ENCODE results near the gene SPRYD4. TPM values are rescaled to one million over a fixed set of nuclear protein-coding genes. Genes with fewer than 3 reads are reported as not detected.

The SPRYD4 gene
- total and polyA plus RNA-seq, 2 donors (not counting 1 experiment from before 2014, with no cell fraction given): 3.7 to 7.4 TPM

DNA sequence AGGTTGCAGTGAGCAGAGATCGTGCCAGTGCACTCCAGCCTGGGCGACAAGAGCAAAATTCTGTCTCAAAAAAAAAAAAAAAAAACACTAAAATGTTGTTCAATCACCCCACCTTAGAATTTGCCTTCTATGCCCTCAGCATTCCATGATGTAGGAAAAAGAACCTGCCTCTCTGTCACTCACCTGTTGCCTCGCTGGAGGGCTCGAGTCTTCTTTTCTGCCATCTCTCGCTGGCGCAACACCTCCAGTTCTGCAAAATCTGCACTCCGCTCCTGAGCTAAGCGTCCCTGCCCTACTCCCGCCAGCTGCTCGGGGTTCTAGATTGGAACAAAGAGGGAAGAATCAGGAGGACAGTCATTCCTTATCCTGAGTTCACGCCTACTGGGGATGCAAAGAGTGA is 37.1 kb upstream of the SPRYD4 start:
- Histone ChIP-seq H3K4me1 (ENCODE audit: control insufficient read depth in 2 of 2, insufficient read depth in 2 of 2, low read length in 2 of 2) (no peaks in the 10 kb centered on the region), H3K27ac (ENCODE audit: low read length in 2 of 2) (no peak overlapping the region), H2AFZ (ENCODE audit: insufficient read depth, low read depth, low read length, poor library complexity, severe bottlenecking) (no peak overlapping the region), H3K36me3 (replicated peaks in 1 of 2; ENCODE audit: control extremely low read depth in 1 of 2, control insufficient read depth in 1 of 2, extremely low read depth in 1 of 2, insufficient read depth in 2 of 2, low read length in 1 of 2) (peaks cover 3 to 50% of the 10 kb centered on the region in 2 experiments), H3K4me3 (ENCODE audit: control extremely low read depth in 1 of 5, extremely low read depth in 1 of 5, insufficient read depth in 1 of 5, low read depth in 2 of 5, low read length in 4 of 5) (no peak overlapping the region), H3K27me3 (replicated peaks in 1 of 4; ENCODE audit: control extremely low read depth in 1 of 4, control insufficient read depth in 3 of 4, insufficient read depth in 4 of 4, low read length in 3 of 4) (no peaks in the 10 kb centered on the region), H3K9me3 (ENCODE audit: control extremely low read depth in 1 of 3, control insufficient read depth in 2 of 3, insufficient read depth in 1 of 3, low read length in 2 of 3) (no peaks in the 10 kb centered on the region), H3K9ac (ENCODE audit: low read length) (no peak overlapping the region), H3K4me2 (replicated peaks; ENCODE audit: low read depth, low read length, poor library complexity, severe bottlenecking) (no peak overlapping the region), H4K20me1 (ENCODE audit: control insufficient read depth, insufficient read depth, low read length, poor library complexity, severe bottlenecking) (no peaks in the 10 kb centered on the region), H3K79me2 (ENCODE audit: control insufficient read depth, insufficient read depth, low read length) (peaks cover 10% of the 10 kb centered on the region)
- WGBS (ENCODE audit: insufficient coverage): 98% methylated on average over 8 of the region's 11 CpGs
- Mint-ChIP-seq H3K9me3 (ENCODE audit: insufficient read depth) (no peaks in the 10 kb centered on the region), H3K4me1 (no peaks in the 10 kb centered on the region), H3K27ac (no peak overlapping the region), H3K27me3 (no peaks in the 10 kb centered on the region), H3K4me3 (no peak overlapping the region)
- DNase-seq (no peak), ATAC-seq (ENCODE audit: low read depth) (no peak)
- no peak for TF ChIP-seq CTCF (IDR thresholded peaks at IDR 0.05)
- no peak for TF ChIP-seq EZH2 (IDR thresholded peaks at IDR 0.05; ENCODE audit: borderline replicate concordance, insufficient read depth, low read depth, low read length, poor library complexity, severe bottlenecking)
- intact Hi-C loops (cut with micrococcal nuclease): no loop called here
- POLR2A ChIA-PET: no interaction called here
- CTCF ChIA-PET: no interaction called here

DNA sequence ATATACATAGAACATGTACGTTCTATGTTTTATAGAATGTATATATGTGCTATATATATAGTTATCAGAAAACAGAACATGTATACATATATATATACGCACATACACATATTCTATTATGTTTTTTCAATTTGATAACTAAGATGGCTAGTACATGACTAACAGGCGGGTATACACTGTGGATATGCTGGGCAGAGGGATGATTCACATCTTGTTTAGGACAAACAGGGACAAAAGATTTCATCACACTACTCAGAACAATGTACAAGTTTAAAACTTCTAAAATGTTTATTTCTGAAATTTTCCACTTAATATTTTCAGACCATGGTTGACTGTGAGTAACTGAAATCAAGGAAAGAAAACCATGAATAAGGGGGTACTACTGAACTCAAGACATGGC is 36.5 kb upstream of the SPRYD4 start:
- peaks cover 3 to 50% of the 10 kb centered on the region in 2 experiments for H3K36me3 ChIP-seq (replicated peaks in 1 of 2; ENCODE audit: control extremely low read depth in 1 of 2, control insufficient read depth in 1 of 2, extremely low read depth in 1 of 2, insufficient read depth in 2 of 2, low read length in 1 of 2)
- ChIA-PET POLR2A (no interaction called here), CTCF (no interaction called here)
- Mint-ChIP-seq H3K4me3 (no peak overlapping the region), H3K27ac (no peak overlapping the region), H3K4me1 (no peaks in the 10 kb centered on the region), H3K9me3 (ENCODE audit: insufficient read depth) (no peaks in the 10 kb centered on the region), H3K27me3 (no peaks in the 10 kb centered on the region)
- no peak overlapping the region for H3K9ac ChIP-seq (ENCODE audit: low read length)
- no peaks in the 10 kb centered on the region for H3K4me1 ChIP-seq (ENCODE audit: control insufficient read depth in 2 of 2, insufficient read depth in 2 of 2, low read length in 2 of 2)
- H3K79me2 ChIP-seq (ENCODE audit: control insufficient read depth, insufficient read depth, low read length): peaks cover 16% of the 10 kb centered on the region
- H2AFZ ChIP-seq (ENCODE audit: insufficient read depth, low read depth, low read length, poor library complexity, severe bottlenecking): no peak overlapping the region
- H3K4me2 ChIP-seq (replicated peaks; ENCODE audit: low read depth, low read length, poor library complexity, severe bottlenecking): no peak overlapping the region
- TF ChIP-seq CTCF (IDR thresholded peaks at IDR 0.05) (no peak), EZH2 (IDR thresholded peaks at IDR 0.05; ENCODE audit: borderline replicate concordance, insufficient read depth, low read depth, low read length, poor library complexity, severe bottlenecking) (no peak)
- H3K4me3 ChIP-seq (ENCODE audit: control extremely low read depth in 1 of 5, extremely low read depth in 1 of 5, insufficient read depth in 1 of 5, low read depth in 2 of 5, low read length in 4 of 5): no peak overlapping the region
- no peak for ATAC-seq (ENCODE audit: low read depth)
- WGBS (ENCODE audit: insufficient coverage): no CpG with 5 or more reads among the region's 3 CpGs
- H3K27me3 ChIP-seq (replicated peaks in 1 of 4; ENCODE audit: control extremely low read depth in 1 of 4, control insufficient read depth in 3 of 4, insufficient read depth in 4 of 4, low read length in 3 of 4): no peaks in the 10 kb centered on the region
- no peaks in the 10 kb centered on the region for H4K20me1 ChIP-seq (ENCODE audit: control insufficient read depth, insufficient read depth, low read length, poor library complexity, severe bottlenecking)
- no peak overlapping the region for H3K27ac ChIP-seq (ENCODE audit: low read length in 2 of 2)
- H3K9me3 ChIP-seq (ENCODE audit: control extremely low read depth in 1 of 3, control insufficient read depth in 2 of 3, insufficient read depth in 1 of 3, low read length in 2 of 3): no peaks in the 10 kb centered on the region
- no peak for DNase-seq
- intact Hi-C loops (cut with micrococcal nuclease): no loop called here
